ENCODE data around the gene SLFN14. TPM values are rescaled to one million over a fixed set of nuclear protein-coding genes. Genes with fewer than 3 reads are reported as not detected.

The SLFN14 gene
- total and polyA plus RNA-seq, 2 of the 4 experiments (the other 2 are of a cell fraction), result not detected

GRCh38 chr17:35597604-35598003 is 37.0 kb upstream of the SLFN14 start:
- Histone ChIP-seq H2BK120ac (ENCODE audit: low read depth, low read length) (no peak overlapping the region), H3K4ac (ENCODE audit: low read depth, low read length) (no peak overlapping the region), H3K9me3 (ENCODE audit: control insufficient read depth, insufficient read depth, low read length) (no peaks in the 10 kb centered on the region), H2BK15ac (ENCODE audit: low read depth, low read length) (no peak overlapping the region), H4K91ac (ENCODE audit: insufficient read depth, low read depth, low read length) (no peak overlapping the region), H2BK5ac (ENCODE audit: low read depth, low read length, poor library complexity, severe bottlenecking) (no peak overlapping the region), H3K9ac (ENCODE audit: low read depth, low read length) (no peak overlapping the region), H3K56ac (ENCODE audit: extremely low read depth, insufficient read depth, low read length) (no peak overlapping the region), H2BK20ac (ENCODE audit: low read depth, low read length) (no peak overlapping the region), H4K20me1 (ENCODE audit: insufficient read depth, low read length) (peaks cover 7% of the 10 kb centered on the region; the same call in 1 of the 2 replicates), H4K5ac (ENCODE audit: low read depth, low read length) (no peak overlapping the region), H3K79me1 (ENCODE audit: low read depth in 1 of 2, low read length in 2 of 2) (peaks cover 39 to 50% of the 10 kb centered on the region in 2 experiments), H2AK9ac (replicated peaks; ENCODE audit: low read depth, low read length, poor library complexity) (no peak overlapping the region), H3K27me3 (ENCODE audit: control insufficient read depth, insufficient read depth, low read length) (no peaks in the 10 kb centered on the region), H4K8ac (ENCODE audit: low read depth in 2 of 2, low read length in 2 of 2) (no peak overlapping the region), H3K4me3 (ENCODE audit: insufficient read depth, low read depth, low read length) (no peak overlapping the region), H3K36me3 (ENCODE audit: control insufficient read depth, insufficient read depth, low read length) (peaks cover 42% of the 10 kb centered on the region), H3K14ac (replicated peaks; ENCODE audit: low read depth, low read length) (no peak overlapping the region), H2AFZ (replicated peaks; ENCODE audit: low read length, poor library complexity) (no peak overlapping the region), H3K23ac (ENCODE audit: low read depth, low read length) (no peak overlapping the region), H3K4me1 (ENCODE audit: control insufficient read depth, insufficient read depth, low read length) (no peaks in the 10 kb centered on the region), H3K18ac (ENCODE audit: low read depth, low read length) (no peak overlapping the region), H3K9me1 (ENCODE audit: insufficient read depth, low read length) (no peaks in the 10 kb centered on the region), H3K27ac (ENCODE audit: insufficient read depth, low read length) (no peak overlapping the region), H2AK5ac (ENCODE audit: low read depth, low read length) (no peak overlapping the region), H3K4me2 (ENCODE audit: low read depth, low read length) (no peak overlapping the region)
- no peak for ATAC-seq (ENCODE audit: low read depth)
- BruUV-seq (replicated peaks), result no TSS peak
- TF ChIP-seq CHD1 (IDR thresholded peaks at IDR 0.05; ENCODE audit: low read depth, low read length) (no peak), MAZ (IDR thresholded peaks at IDR 0.05; ENCODE audit: borderline replicate concordance, low read depth, low read length) (no peak), CEBPB (IDR thresholded peaks at IDR 0.05; ENCODE audit: low read depth, low read length) (no peak), ELK1 (IDR thresholded peaks at IDR 0.05; ENCODE audit: borderline replicate concordance, low read depth, low read length) (no peak), CTCF (conservative IDR thresholded peaks at IDR 0.05; ENCODE audit: low read depth, low read length) (no peak), RCOR1 (IDR thresholded peaks at IDR 0.05; ENCODE audit: insufficient replicate concordance, low read length) (no peak), USF2 (IDR thresholded peaks at IDR 0.05; ENCODE audit: low read depth, low read length) (no peak), MXI1 (IDR thresholded peaks at IDR 0.05; ENCODE audit: borderline replicate concordance, low read depth, low read length) (no peak), SMC3 (IDR thresholded peaks at IDR 0.05; ENCODE audit: low read depth, low read length) (no peak), BHLHE40 (IDR thresholded peaks at IDR 0.05; ENCODE audit: low read depth, low read length) (no peak), POLR2A (IDR thresholded peaks at IDR 0.05; ENCODE audit: low read depth, low read length) (no peak), RAD21 (IDR thresholded peaks at IDR 0.05; ENCODE audit: low read length) (no peak), NFE2L2 (IDR thresholded peaks at IDR 0.05; ENCODE audit: low read depth, low read length) (no peak)
- ChIA-PET CTCF (no interaction called here), POLR2A (ENCODE audit: unreplicated experiment) (no interaction called here)
- WGBS, 2 experiments (ENCODE audit: extremely low coverage in 2 of 2, insufficient read length in 1 of 2), result no CpG with 5 or more reads among the region's 5 CpGs
- dilution Hi-C loops (cut with HindIII; ENCODE audit: low sequenced_read_pairs, unreplicated experiment), result no loop called here
- in situ Hi-C loops (cut with MboI; ENCODE audit: low sequenced_read_pairs), result loop anchor here (25.0 kb wide), 1 partner anchor 610 kb away; the partner anchor contains the start of gene LIG3
- no peak for DNase-seq
- intact Hi-C loops (cut with micrococcal nuclease), result no loop called here

Measured in IMR-90 (cell line).